HEK293 (cell line): ENCODE measurements around the gene SELPLG.

Source experiments
- CTCF ChIA-PET: fragments of 350-600 bp; formaldehyde crosslinking; extraction: SDS; loops from one replicate; lab custom pipeline; 2021; ENCODE audit warnings: antibody characterized with exemption; lab: Yijun Ruan, JAX
- POLR2A ChIA-PET: fragments of 300-600 bp; formaldehyde crosslinking; extraction: SDS; loops from one replicate; lab custom pipeline; 2020; ENCODE audit warnings: antibody characterized with exemption, inconsistent platforms; lab: Yijun Ruan, JAX
- H3K27ac ChIP-seq: fragments of 200-500 bp; sonication (Bioruptor generic); 2 replicates; pipeline ENCODE4 v1.5.1; 2014; ENCODE audit warnings: low read depth, low read length, control low read depth, inconsistent platforms; ENCODE audit errors: extremely low read depth
- H3K36me3 ChIP-seq, 2 experiments: fragments of 200-500 bp in 1 of 2; sonication (Bioruptor generic) in 1 of 2; 1 replicate in 1 of 2; 2 replicates in 1 of 2; pipeline ENCODE4 v1.5.1; 2014 to 2017; ENCODE audit warnings: inconsistent platforms in 2 of 2, low read length in 2 of 2; ENCODE audit not compliant: control insufficient read depth in 2 of 2, insufficient read depth in 1 of 2
- H3K4me1 ChIP-seq: fragments of 200-500 bp; sonication (Bioruptor generic); 2 replicates; pipeline ENCODE4 v1.5.1; 2014; ENCODE audit warnings: mild to moderate bottlenecking, low read length, inconsistent platforms; ENCODE audit not compliant: control insufficient read depth, insufficient read depth
- H3K4me3 ChIP-seq: 2 replicates; pipeline ENCODE4 v1.5.1; 2011; ENCODE audit warnings: low read depth, mild to moderate bottlenecking, control low read depth, low read length, moderate library complexity
- H3K9me3 ChIP-seq: fragments of 200-500 bp; sonication (Bioruptor generic); 2 replicates; pipeline ENCODE4 v1.5.1; 2014; ENCODE audit warnings: low read depth, low read length, inconsistent platforms; ENCODE audit not compliant: control insufficient read depth, insufficient read depth
- BCL11B ChIP-seq: fragments of 450-650 bp; formaldehyde crosslinking; IDR thresholded peaks from 2 replicates; pipeline ENCODE4 v1.5.1; 2016; ENCODE audit warnings: low read depth, missing biosample characterization, missing genetic modification characterization
- KLF8 ChIP-seq: fragments of 450-650 bp; formaldehyde crosslinking; IDR thresholded peaks from 2 replicates; pipeline ENCODE4 v1.5.1; 2016; ENCODE audit warnings: missing biosample characterization, missing genetic modification characterization
- REST ChIP-seq: fragments of 450-650 bp; formaldehyde crosslinking; IDR thresholded peaks from 2 replicates; pipeline ENCODE4 v1.5.1; 2016; ENCODE audit warnings: missing biosample characterization, missing genetic modification characterization
- ZNF146 ChIP-seq: fragments of 450-650 bp; formaldehyde crosslinking; IDR thresholded peaks from 2 replicates; pipeline ENCODE4 v1.5.1; 2016; ENCODE audit warnings: missing biosample characterization, missing genetic modification characterization
- ZNF157 ChIP-seq: fragments of 450-650 bp; formaldehyde crosslinking; IDR thresholded peaks from 2 replicates; pipeline ENCODE4 v1.5.1; 2016; ENCODE audit warnings: missing biosample characterization, missing genetic modification characterization
- ZNF23 ChIP-seq: fragments of 450-650 bp; formaldehyde crosslinking; IDR thresholded peaks from 2 replicates; pipeline ENCODE4 v1.5.1; 2016; ENCODE audit warnings: missing biosample characterization, missing genetic modification characterization, borderline replicate concordance
- ZNF274 ChIP-seq, 2 experiments: fragments of 200-500 bp in 1 of 2; fragments of 450-650 bp in 1 of 2; sonication (Bioruptor generic) in 1 of 2; formaldehyde crosslinking in 1 of 2; IDR thresholded peaks; 2 replicates each; pipeline versions ENCODE4 v1.5.1 to v1.6.1; 2014 to 2016; ENCODE audit warnings: borderline replicate concordance in 1 of 2, inconsistent platforms in 1 of 2, low read length in 1 of 2, missing biosample characterization in 1 of 2, missing genetic modification characterization in 1 of 2
- ZNF302 ChIP-seq: fragments of 450-650 bp; formaldehyde crosslinking; IDR thresholded peaks from 2 replicates; pipeline ENCODE4 v1.5.1; 2016; ENCODE audit warnings: missing biosample characterization, missing genetic modification characterization, low read depth
- ZNF394 ChIP-seq: fragments of 450-650 bp; formaldehyde crosslinking; IDR thresholded peaks from 2 replicates; pipeline ENCODE4 v1.5.1; 2016; ENCODE audit warnings: missing biosample characterization, missing genetic modification characterization, mild to moderate bottlenecking, moderate library complexity, borderline replicate concordance
- ZNF48 ChIP-seq: fragments of 450-650 bp; formaldehyde crosslinking; IDR thresholded peaks from 2 replicates; pipeline ENCODE4 v1.5.1; 2016; ENCODE audit warnings: missing biosample characterization, missing genetic modification characterization
- ZNF548 ChIP-seq: fragments of 450-650 bp; formaldehyde crosslinking; IDR thresholded peaks from 2 replicates; pipeline ENCODE4 v1.5.1; 2016; ENCODE audit warnings: missing biosample characterization, missing genetic modification characterization
- ZNF555 ChIP-seq: fragments of 450-650 bp; formaldehyde crosslinking; conservative IDR thresholded peaks from 2 replicates; pipeline ENCODE4 v1.5.1; 2017; ENCODE audit warnings: missing biosample characterization, mild to moderate bottlenecking, missing genetic modification characterization, inconsistent platforms
- ZNF626 ChIP-seq: fragments of 450-650 bp; sonication (Bioruptor Pico); formaldehyde crosslinking; IDR thresholded peaks from 2 replicates; pipeline ENCODE4 v1.5.1; 2018; ENCODE audit warnings: missing biosample characterization, missing genetic modification characterization, inconsistent platforms
- ZNF664 ChIP-seq: fragments of 450-650 bp; formaldehyde crosslinking; IDR thresholded peaks from 2 replicates; pipeline ENCODE4 v1.5.1; 2016; ENCODE audit warnings: missing biosample characterization, missing genetic modification characterization
- ZSCAN16 ChIP-seq: fragments of 450-650 bp; formaldehyde crosslinking; IDR thresholded peaks from 2 replicates; pipeline ENCODE4 v1.5.1; 2016; ENCODE audit warnings: missing biosample characterization, missing genetic modification characterization
- ZSCAN5A ChIP-seq: fragments of 450-650 bp; formaldehyde crosslinking; IDR thresholded peaks from 2 replicates; pipeline ENCODE4 v1.5.1; 2016; ENCODE audit warnings: missing biosample characterization, missing genetic modification characterization

The SELPLG gene

GRCh38 chr12:108605000-108605689 is 28.5 kb downstream of the SELPLG start:
- ChIA-PET CTCF (interaction anchor here (0.6 to 1.8 kb wide), 2 partner anchors 13 to 48 kb away, joined by 3 to 11 read pairs; no protein-coding TSS in a partner anchor), POLR2A (no interaction called here)
- TF ChIP-seq ZNF146 (tag by site-specific recombination) (peak; percentile 95), ZNF302 (tag by site-specific recombination) (no peak), ZNF555 (tag by site-specific recombination) (no peak), ZNF626 (tag by site-specific recombination) (no peak), BCL11B (peak; percentile 56; the same call in 1 of the 2 replicates), KLF8 (no peak)
- Histone ChIP-seq H3K4me1 (no peaks in the 10 kb centered on the region), H3K36me3 (no peaks in the 10 kb centered on the region), H3K27ac (no peak overlapping the region), H3K4me3 (no peak overlapping the region), H3K9me3 (no peaks in the 10 kb centered on the region)

GRCh38 chr12:108604208-108604941 is 29.3 kb downstream of the SELPLG start:
- peak; percentile 94 for TF ChIP-seq ZSCAN16 (tag by site-specific recombination)
- TF ChIP-seq ZNF48 (tag by site-specific recombination), result no peak
- TF ChIP-seq ZNF664, result no peak
- no peak for TF ChIP-seq ZSCAN5A (tag by site-specific recombination)
- no peak for TF ChIP-seq ZNF274 (IDR thresholded peaks at IDR 0.05; ENCODE audit: low read length)
- TF ChIP-seq ZNF274 (tag by site-specific recombination; IDR thresholded peaks at IDR 0.05; ENCODE audit: borderline replicate concordance), result no peak
- no peak for TF ChIP-seq ZNF548 (tag by site-specific recombination)
- TF ChIP-seq ZNF23 (tag by site-specific recombination), result no peak
- TF ChIP-seq ZNF394 (tag by site-specific recombination), result peak; percentile 74; the same call in 1 of the 2 replicates
- no peak for TF ChIP-seq REST (tag by site-specific recombination)
- TF ChIP-seq ZNF157 (tag by site-specific recombination), result no peak
- no peak overlapping the region for H3K4me3 ChIP-seq
- no peaks in the 10 kb centered on the region for H3K9me3 ChIP-seq
- H3K4me1 ChIP-seq, result no peaks in the 10 kb centered on the region
- CTCF ChIA-PET, result interaction anchor here (1.8 kb wide), 1 partner anchor 13 kb away, joined by 11 read pairs; no protein-coding TSS in a partner anchor
- no peak overlapping the region for H3K27ac ChIP-seq
- POLR2A ChIA-PET, result no interaction called here
- no peaks in the 10 kb centered on the region for H3K36me3 ChIP-seq
